Subcutaneous abdominal adipose tissue (tissue), 5 donors: ENCODE results near the gene RMDN2.

Experiments
- H3K27ac ChIP-seq: one replicate; pipeline ENCODE4 v1.7.0; 2013; ENCODE audit warnings: low read depth, mild to moderate bottlenecking, inconsistent platforms, low read length, moderate library complexity
- H3K27me3 ChIP-seq, 5 donors: one replicate each; pipeline ENCODE4 v1.7.0; 2013; ENCODE audit warnings: low read length in 5 of 5, inconsistent platforms in 1 of 5; ENCODE audit not compliant: control insufficient read depth in 5 of 5, insufficient read depth in 4 of 5
- H3K36me3 ChIP-seq, 5 donors: one replicate each; pipeline ENCODE4 v1.7.0; 2013; ENCODE audit warnings: low read length in 5 of 5; ENCODE audit not compliant: control insufficient read depth in 5 of 5, insufficient read depth in 5 of 5
- H3K4me1 ChIP-seq, 5 donors: one replicate each; pipeline ENCODE4 v1.7.0; 2013; ENCODE audit warnings: low read length in 5 of 5, mild to moderate bottlenecking in 3 of 5, moderate library complexity in 1 of 5; ENCODE audit not compliant: control insufficient read depth in 5 of 5, insufficient read depth in 5 of 5
- H3K4me3 ChIP-seq, 5 donors: one replicate each; pipeline ENCODE4 v1.7.0; 2013; ENCODE audit warnings: low read length in 5 of 5, low read depth in 1 of 5
- H3K9ac ChIP-seq, 5 donors: one replicate each; pipeline ENCODE4 v1.7.0; 2013; ENCODE audit warnings: low read length in 5 of 5, mild to moderate bottlenecking in 4 of 5, moderate library complexity in 3 of 5
- H3K9me3 ChIP-seq, 5 donors: one replicate each; pipeline ENCODE4 v1.7.0; 2013; ENCODE audit warnings: low read length in 5 of 5; ENCODE audit not compliant: control insufficient read depth in 5 of 5
- donor health status: healthy.
- donor health status: healthy.
- donor health status: healthy.
- donor health status: healthy.
- donor health status: healthy.

Gene RMDN2

GRCh38 chr2:37896319-37896718, 28.8 kb upstream of the RMDN2 start:
- H3K9me3 ChIP-seq, result no peaks in the 10 kb centered on the region
- H3K4me1 ChIP-seq, result peaks cover 0 to 8% (median 3%) of the 10 kb centered on the region in 5 donors
- no peak overlapping the region for H3K27ac ChIP-seq
- H3K4me3 ChIP-seq, result no peak overlapping the region
- no peaks in the 10 kb centered on the region for H3K36me3 ChIP-seq
- H3K27me3 ChIP-seq, result peaks cover 0 to 3% (median 0%) of the 10 kb centered on the region in 5 donors
- H3K9ac ChIP-seq, result no peak overlapping the region

GRCh38 chr2:37897511-37897910, 27.6 kb upstream of the RMDN2 start:
- Histone ChIP-seq H3K27ac (no peak overlapping the region), H3K9me3 (no peaks in the 10 kb centered on the region), H3K4me3 (no peak overlapping the region), H3K4me1 (peaks cover 0 to 7% (median 3%) of the 10 kb centered on the region in 5 donors), H3K27me3 (peaks cover 0 to 3% (median 0%) of the 10 kb centered on the region in 5 donors), H3K9ac (no peak overlapping the region), H3K36me3 (no peaks in the 10 kb centered on the region)

GRCh38 chr2:37898448-37898847, 26.6 kb upstream of the RMDN2 start:
- no peak overlapping the region for H3K4me3 ChIP-seq
- no peaks in the 10 kb centered on the region for H3K9me3 ChIP-seq
- H3K36me3 ChIP-seq, result no peaks in the 10 kb centered on the region
- no peak overlapping the region for H3K27ac ChIP-seq
- H3K9ac ChIP-seq, result no peak overlapping the region
- peaks cover 0 to 7% (median 3%) of the 10 kb centered on the region in 5 donors for H3K4me1 ChIP-seq
- peaks cover 0 to 3% (median 0%) of the 10 kb centered on the region in 5 donors for H3K27me3 ChIP-seq

- Histone ChIP-seq H3K4me1 (no peaks in the 10 kb centered on the region), H3K4me3 (no peak overlapping the region), H3K27me3 (peaks cover 0 to 3% (median 0%) of the 10 kb centered on the region in 5 donors), H3K36me3 (no peaks in the 10 kb centered on the region), H3K9me3 (no peaks in the 10 kb centered on the region), H3K9ac (no peak overlapping the region), H3K27ac (no peak overlapping the region)
These were observed 22.1 kb upstream of the RMDN2 start for GRCh38 chr2:37902991-37903390.

GRCh38 chr2:37904425-37904824, 20.7 kb upstream of the RMDN2 start:
- no peaks in the 10 kb centered on the region for H3K9me3 ChIP-seq
- H3K9ac ChIP-seq, result no peak overlapping the region
- H3K27ac ChIP-seq, result no peak overlapping the region
- H3K4me3 ChIP-seq, result no peak overlapping the region
- H3K27me3 ChIP-seq, result no peaks in the 10 kb centered on the region
- no peaks in the 10 kb centered on the region for H3K36me3 ChIP-seq
- H3K4me1 ChIP-seq, result no peaks in the 10 kb centered on the region

GRCh38 chr2:37904993-37905392, 20.1 kb upstream of the RMDN2 start:
- Histone ChIP-seq H3K36me3 (no peaks in the 10 kb centered on the region), H3K4me1 (no peaks in the 10 kb centered on the region), H3K27me3 (no peaks in the 10 kb centered on the region), H3K9me3 (no peaks in the 10 kb centered on the region), H3K27ac (no peak overlapping the region), H3K4me3 (no peak overlapping the region), H3K9ac (no peak overlapping the region)

- H3K27me3 ChIP-seq, result no peaks in the 10 kb centered on the region
- H3K4me3 ChIP-seq, result no peak overlapping the region
- no peaks in the 10 kb centered on the region for H3K36me3 ChIP-seq
- H3K9ac ChIP-seq, result no peak overlapping the region
- H3K9me3 ChIP-seq, result no peaks in the 10 kb centered on the region
- no peak overlapping the region for H3K27ac ChIP-seq
- H3K4me1 ChIP-seq, result no peaks in the 10 kb centered on the region
These were observed 19.0 kb upstream of the RMDN2 start for GRCh38 chr2:37906131-37906530.

GRCh38 chr2:37907501-37908225, 17.4 kb upstream of the RMDN2 start:
- Histone ChIP-seq H3K9me3 (no peaks in the 10 kb centered on the region), H3K27ac (no peak overlapping the region), H3K36me3 (no peaks in the 10 kb centered on the region), H3K4me3 (no peak overlapping the region), H3K27me3 (no peaks in the 10 kb centered on the region), H3K4me1 (peaks cover 0 to 3% (median 0%) of the 10 kb centered on the region in 5 donors), H3K9ac (no peak overlapping the region)

- H3K36me3 ChIP-seq, result no peaks in the 10 kb centered on the region
- H3K27me3 ChIP-seq, result no peaks in the 10 kb centered on the region
- no peaks in the 10 kb centered on the region for H3K9me3 ChIP-seq
- peaks cover 0 to 3% (median 1%) of the 10 kb centered on the region in 5 donors for H3K4me1 ChIP-seq
- H3K27ac ChIP-seq, result no peak overlapping the region
- H3K9ac ChIP-seq, result no peak overlapping the region
- no peak overlapping the region for H3K4me3 ChIP-seq
These were observed 13.7 kb upstream of the RMDN2 start for GRCh38 chr2:37911296-37911873.

GRCh38 chr2:37912056-37912455, 13.0 kb upstream of the RMDN2 start:
- Histone ChIP-seq H3K36me3 (no peaks in the 10 kb centered on the region), H3K9me3 (no peaks in the 10 kb centered on the region), H3K27ac (no peak overlapping the region), H3K4me3 (no peak overlapping the region), H3K27me3 (no peaks in the 10 kb centered on the region), H3K9ac (no peak overlapping the region), H3K4me1 (peaks cover 3 to 10% (median 6%) of the 10 kb centered on the region in 5 donors)
